Neural progenitor cell (in vitro differentiated cells): ENCODE results near the gene TRANK1. TPM values are rescaled to one million over a fixed set of nuclear protein-coding genes. Genes with fewer than 3 reads are reported as not detected.
A peak's percentile ranks its signal among the peaks of the same experiment; 100 is the strongest.

Experiments used
- DNase-seq: peaks from one replicate; pipeline ENCODE4 v3.0.0-alpha.2; 2016; ENCODE audit warnings: low spot score
- H2AFZ ChIP-seq: fragments of 200-600 bp; sonication (generic); replicated peaks from 2 replicates; pipeline ENCODE4 v1.6.1; 2016; ENCODE audit warnings: antibody characterized with exemption
- H3F3A ChIP-seq: fragments of 200-600 bp; sonication (generic); 2 replicates; pipeline ENCODE4 v1.6.1; 2016; ENCODE audit warnings: antibody characterized with exemption, low read depth
- H3K27ac ChIP-seq: fragments of 200-600 bp; sonication (generic); 2 replicates; pipeline ENCODE4 v1.5.1; 2016; ENCODE audit warnings: mild to moderate bottlenecking
- H3K27me3 ChIP-seq: fragments of 200-600 bp; sonication (generic); 2 replicates; pipeline ENCODE4 v1.6.1; 2016; ENCODE audit warnings: mild to moderate bottlenecking, moderate library complexity
- H3K36me3 ChIP-seq: fragments of 200-600 bp; sonication (generic); 2 replicates; pipeline ENCODE4 v1.5.1; 2016
- H3K4me1 ChIP-seq: fragments of 200-600 bp; sonication (generic); 2 replicates; pipeline ENCODE4 v1.6.1; 2016; ENCODE audit warnings: mixed run types
- H3K4me2 ChIP-seq: fragments of 200-600 bp; sonication (generic); 2 replicates; pipeline ENCODE4 v1.6.1; 2016
- H3K4me3 ChIP-seq: fragments of 200-600 bp; sonication (generic); 2 replicates; pipeline ENCODE4 v1.5.1; 2016
- H3K79me2 ChIP-seq: fragments of 200-600 bp; sonication (generic); 2 replicates; pipeline ENCODE4 v1.6.1; 2016; ENCODE audit warnings: low read depth
- H3K9ac ChIP-seq: fragments of 200-600 bp; sonication (generic); 2 replicates; pipeline ENCODE4 v1.6.1; 2016
- H3K9me3 ChIP-seq: fragments of 200-600 bp; sonication (generic); 2 replicates; pipeline ENCODE4 v1.5.1; 2016; ENCODE audit warnings: low read depth
- H4K20me1 ChIP-seq: fragments of 200-600 bp; sonication (generic); 2 replicates; pipeline ENCODE4 v1.6.1; 2016; ENCODE audit warnings: low read depth
- H3K27ac Mint-ChIP-seq: 3 replicates; pipeline ENCODE4 v1.8.0; 2021; ENCODE audit warnings: mixed read lengths
- H3K27me3 Mint-ChIP-seq: 2 replicates; pipeline ENCODE4 v1.8.0; 2022; ENCODE audit warnings: low read depth, mild to moderate bottlenecking, inconsistent platforms, moderate library complexity, mixed read lengths; ENCODE audit not compliant: insufficient read depth
- H3K36me3 Mint-ChIP-seq: 3 replicates; pipeline ENCODE4 v1.8.0; 2021; ENCODE audit warnings: mixed read lengths
- H3K4me1 Mint-ChIP-seq: 3 replicates; pipeline ENCODE4 v1.8.0; 2021; ENCODE audit warnings: mixed read lengths
- H3K4me3 Mint-ChIP-seq: 3 replicates; pipeline ENCODE4 v1.8.0; 2021; ENCODE audit warnings: mild to moderate bottlenecking, moderate library complexity, mixed read lengths
- H3K9me3 Mint-ChIP-seq: 3 replicates; pipeline ENCODE4 v1.8.0; 2020; ENCODE audit warnings: mixed read lengths
- EZH2 ChIP-seq: fragments of 200-600 bp; sonication (generic); IDR thresholded peaks from 2 replicates; pipeline ENCODE4 v1.6.1; 2017; ENCODE audit warnings: antibody characterized with exemption, mild to moderate bottlenecking, moderate library complexity
- EZH2phosphoT487 ChIP-seq: fragments of 200-600 bp; sonication (generic); IDR thresholded peaks from 2 replicates; pipeline ENCODE4 v1.6.1; 2017; ENCODE audit warnings: antibody characterized with exemption
- total RNA-seq: library from RNA; depleted of rRNA; stranded (reverse); fragments of >200 nt; gene quantifications from 2 replicates; pipeline ENCODE4 v1.2.3, GENCODE V29; 2015; ENCODE audit warnings: low replicate concordance
- TF ChIP-seq, protein P1 (sequence below): fragments of 200-600 bp; sonication (generic); IDR thresholded peaks from 2 replicates; pipeline ENCODE4 v1.5.1; 2017; ENCODE audit warnings: antibody characterized with exemption, mild to moderate bottlenecking

TRANK1 gene
- total RNA-seq, 1 donor from 2014 or later = 10.5 TPM

DNA sequence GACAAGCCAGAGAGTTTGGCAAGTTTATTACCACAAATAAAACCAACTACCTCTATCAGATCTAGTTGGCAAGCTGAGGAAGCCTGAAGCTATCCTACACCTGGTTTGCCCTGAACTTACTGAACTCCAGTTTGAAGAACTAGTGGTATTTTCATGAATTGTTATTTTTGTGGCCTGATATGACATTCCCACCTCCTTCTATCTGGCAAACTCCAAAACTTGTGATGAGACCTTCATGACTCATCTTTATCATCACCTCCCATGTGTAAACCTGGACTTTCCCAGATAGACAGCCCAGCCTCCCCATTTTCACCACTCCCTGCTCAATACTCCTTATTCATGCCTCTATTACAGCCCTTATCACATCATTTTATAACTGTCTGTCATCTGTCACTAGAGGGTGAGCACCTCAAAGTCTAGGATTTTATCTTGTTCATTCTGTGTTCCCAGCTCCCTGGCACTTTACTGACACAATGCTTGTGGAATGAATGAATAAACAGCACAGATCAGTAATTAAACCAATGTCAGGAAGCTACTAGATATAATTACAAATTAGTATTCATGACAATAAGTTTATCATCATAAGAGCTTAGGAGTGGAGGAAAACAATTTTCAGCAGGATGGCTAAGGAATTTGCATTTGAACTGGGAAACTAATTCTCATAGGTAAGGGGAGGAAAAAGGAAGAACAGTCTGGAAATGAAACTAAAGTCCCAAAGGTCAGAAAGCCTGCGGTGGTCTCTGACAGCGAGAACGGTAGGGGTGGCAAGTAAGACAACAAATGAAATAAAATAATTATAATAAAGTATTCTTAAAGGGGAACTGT, 13.2 kb upstream of the TRANK1 start:
- Histone ChIP-seq H4K20me1 (no peaks in the 10 kb centered on the region), H3K27me3 (no peaks in the 10 kb centered on the region), H3K79me2 (no peaks in the 10 kb centered on the region), H3K27ac (no peak overlapping the region), H3K9ac (no peak overlapping the region), H3K4me3 (no peak overlapping the region), H3K36me3 (no peaks in the 10 kb centered on the region), H3K4me2 (no peak overlapping the region), H2AFZ (peak overlapping the region; percentile 55), H3K9me3 (no peaks in the 10 kb centered on the region), H3K4me1 (no peaks in the 10 kb centered on the region), H3F3A (peaks cover 3% of the 10 kb centered on the region)
- Mint-ChIP-seq H3K36me3 (no peaks in the 10 kb centered on the region), H3K27me3 (peaks cover 2% of the 10 kb centered on the region), H3K4me3 (no peak overlapping the region), H3K9me3 (no peaks in the 10 kb centered on the region), H3K27ac (no peak overlapping the region), H3K4me1 (peaks cover 10% of the 10 kb centered on the region)
- no peak for DNase-seq
- TF ChIP-seq EZH2phosphoT487 (no peak), EZH2 (no peak)
- TF ChIP-seq, protein P1, sequence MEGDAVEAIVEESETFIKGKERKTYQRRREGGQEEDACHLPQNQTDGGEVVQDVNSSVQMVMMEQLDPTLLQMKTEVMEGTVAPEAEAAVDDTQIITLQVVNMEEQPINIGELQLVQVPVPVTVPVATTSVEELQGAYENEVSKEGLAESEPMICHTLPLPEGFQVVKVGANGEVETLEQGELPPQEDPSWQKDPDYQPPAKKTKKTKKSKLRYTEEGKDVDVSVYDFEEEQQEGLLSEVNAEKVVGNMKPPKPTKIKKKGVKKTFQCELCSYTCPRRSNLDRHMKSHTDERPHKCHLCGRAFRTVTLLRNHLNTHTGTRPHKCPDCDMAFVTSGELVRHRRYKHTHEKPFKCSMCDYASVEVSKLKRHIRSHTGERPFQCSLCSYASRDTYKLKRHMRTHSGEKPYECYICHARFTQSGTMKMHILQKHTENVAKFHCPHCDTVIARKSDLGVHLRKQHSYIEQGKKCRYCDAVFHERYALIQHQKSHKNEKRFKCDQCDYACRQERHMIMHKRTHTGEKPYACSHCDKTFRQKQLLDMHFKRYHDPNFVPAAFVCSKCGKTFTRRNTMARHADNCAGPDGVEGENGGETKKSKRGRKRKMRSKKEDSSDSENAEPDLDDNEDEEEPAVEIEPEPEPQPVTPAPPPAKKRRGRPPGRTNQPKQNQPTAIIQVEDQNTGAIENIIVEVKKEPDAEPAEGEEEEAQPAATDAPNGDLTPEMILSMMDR = no peak

DNA sequence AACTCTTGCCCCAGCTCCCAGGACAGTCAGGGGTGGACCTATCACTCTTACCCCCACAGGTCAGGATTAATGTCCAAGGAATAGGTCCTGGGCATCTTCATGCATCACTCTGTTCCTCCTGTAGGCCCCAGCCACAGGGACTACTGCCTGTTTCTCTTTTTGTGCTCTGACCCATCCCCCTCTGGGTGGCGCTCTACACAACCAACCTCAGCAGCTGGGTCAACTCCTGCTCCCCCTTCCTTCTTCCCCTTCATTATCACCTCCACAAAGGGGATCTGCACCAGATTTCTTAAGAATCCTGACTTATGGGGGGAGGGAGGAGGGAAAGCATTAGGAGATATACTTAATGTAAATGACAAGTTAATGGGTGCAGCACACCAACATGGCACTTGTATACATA, 12.2 kb upstream of the TRANK1 start:
- H3K4me3 Mint-ChIP-seq = no peak overlapping the region
- H3K27me3 ChIP-seq = no peaks in the 10 kb centered on the region
- no peaks in the 10 kb centered on the region for H3K36me3 ChIP-seq
- H3K4me3 ChIP-seq = no peak overlapping the region
- H3K27me3 Mint-ChIP-seq = peaks cover 2% of the 10 kb centered on the region
- no peaks in the 10 kb centered on the region for H3K9me3 ChIP-seq
- H4K20me1 ChIP-seq = no peaks in the 10 kb centered on the region
- peak; percentile 17 for DNase-seq
- no peak overlapping the region for H3K27ac ChIP-seq
- no peaks in the 10 kb centered on the region for H3K4me1 ChIP-seq
- H3K79me2 ChIP-seq = no peaks in the 10 kb centered on the region
- no peak overlapping the region for H3K27ac Mint-ChIP-seq
- no peak overlapping the region for H3K9ac ChIP-seq
- TF ChIP-seq, protein P1 = peak; percentile 38
- TF ChIP-seq EZH2phosphoT487 = no peak
- no peak for TF ChIP-seq EZH2
- H3K4me2 ChIP-seq = no peak overlapping the region
- H3F3A ChIP-seq = peaks cover 3% of the 10 kb centered on the region
- H3K9me3 Mint-ChIP-seq = peaks cover 2% of the 10 kb centered on the region
- H3K4me1 Mint-ChIP-seq = peaks cover 10% of the 10 kb centered on the region
- H3K36me3 Mint-ChIP-seq = no peaks in the 10 kb centered on the region
- H2AFZ ChIP-seq = no peak overlapping the region

DNA sequence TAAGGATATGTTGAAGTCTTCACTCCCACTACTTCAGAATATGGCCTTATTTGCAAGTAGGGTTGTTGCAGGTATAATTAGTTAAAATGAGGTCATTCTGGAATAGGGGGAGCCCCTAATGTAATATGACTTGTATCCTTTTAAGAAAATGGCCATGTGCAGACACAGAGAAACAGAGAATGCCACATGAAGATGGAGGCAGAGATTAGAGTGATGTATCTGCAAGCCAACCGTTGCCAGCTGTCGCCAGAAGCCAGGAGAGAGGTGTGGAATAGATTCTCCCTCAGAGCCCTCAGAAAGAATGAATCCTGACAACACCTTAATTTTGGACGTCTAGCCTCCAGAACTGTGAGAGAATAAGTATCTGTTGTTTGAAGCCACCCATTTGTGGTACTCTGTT, 11.3 kb upstream of the TRANK1 start:
- H3K36me3 ChIP-seq = no peaks in the 10 kb centered on the region
- Mint-ChIP-seq H3K9me3 (peaks cover 2% of the 10 kb centered on the region), H3K4me1 (peaks cover 10% of the 10 kb centered on the region), H3K27ac (no peak overlapping the region), H3K36me3 (no peaks in the 10 kb centered on the region), H3K27me3 (peaks cover 2% of the 10 kb centered on the region), H3K4me3 (no peak overlapping the region)
- no peaks in the 10 kb centered on the region for H3K4me1 ChIP-seq
- no peak overlapping the region for H3K27ac ChIP-seq
- H3F3A ChIP-seq = peaks cover 3% of the 10 kb centered on the region
- no peak overlapping the region for H2AFZ ChIP-seq
- no peak overlapping the region for H3K4me2 ChIP-seq
- no peaks in the 10 kb centered on the region for H3K27me3 ChIP-seq
- H3K9me3 ChIP-seq = no peaks in the 10 kb centered on the region
- no peak overlapping the region for H3K4me3 ChIP-seq
- no peak for TF ChIP-seq EZH2
- TF ChIP-seq, protein P1 = no peak
- no peak for TF ChIP-seq EZH2phosphoT487
- no peaks in the 10 kb centered on the region for H4K20me1 ChIP-seq
- no peaks in the 10 kb centered on the region for H3K79me2 ChIP-seq
- H3K9ac ChIP-seq = no peak overlapping the region
- no peak for DNase-seq
